ENCODE results near the gene VAV2. TPM values are rescaled to one million over a fixed set of nuclear protein-coding genes. Genes with fewer than 3 reads are reported as not detected.

Gene VAV2
- total and polyA plus RNA-seq, 7 donors = 3.8 to 23.3 (median 7.2) TPM

GRCh38 chr9:133915534-133916158 lies 76.5 kb downstream of the VAV2 start:
- no peak overlapping the region for H3K27ac ChIP-seq
- no peaks in the 10 kb centered on the region for H3K9me3 ChIP-seq
- no peak overlapping the region for H3K4me3 ChIP-seq
- intact Hi-C loops (cut with DNase I) = no loop called here
- H3K27me3 ChIP-seq = no peaks in the 10 kb centered on the region
- peaks cover 0 to 19% (median 13%) of the 10 kb centered on the region in 4 donors for H3K4me1 ChIP-seq
- TF ChIP-seq, protein P1, sequence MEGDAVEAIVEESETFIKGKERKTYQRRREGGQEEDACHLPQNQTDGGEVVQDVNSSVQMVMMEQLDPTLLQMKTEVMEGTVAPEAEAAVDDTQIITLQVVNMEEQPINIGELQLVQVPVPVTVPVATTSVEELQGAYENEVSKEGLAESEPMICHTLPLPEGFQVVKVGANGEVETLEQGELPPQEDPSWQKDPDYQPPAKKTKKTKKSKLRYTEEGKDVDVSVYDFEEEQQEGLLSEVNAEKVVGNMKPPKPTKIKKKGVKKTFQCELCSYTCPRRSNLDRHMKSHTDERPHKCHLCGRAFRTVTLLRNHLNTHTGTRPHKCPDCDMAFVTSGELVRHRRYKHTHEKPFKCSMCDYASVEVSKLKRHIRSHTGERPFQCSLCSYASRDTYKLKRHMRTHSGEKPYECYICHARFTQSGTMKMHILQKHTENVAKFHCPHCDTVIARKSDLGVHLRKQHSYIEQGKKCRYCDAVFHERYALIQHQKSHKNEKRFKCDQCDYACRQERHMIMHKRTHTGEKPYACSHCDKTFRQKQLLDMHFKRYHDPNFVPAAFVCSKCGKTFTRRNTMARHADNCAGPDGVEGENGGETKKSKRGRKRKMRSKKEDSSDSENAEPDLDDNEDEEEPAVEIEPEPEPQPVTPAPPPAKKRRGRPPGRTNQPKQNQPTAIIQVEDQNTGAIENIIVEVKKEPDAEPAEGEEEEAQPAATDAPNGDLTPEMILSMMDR (IDR thresholded peaks at IDR 0.05) = no peak
- TF ChIP-seq EP300 (IDR thresholded peaks at IDR 0.05) = no peak
- no peak for TF ChIP-seq POLR2AphosphoS5 (IDR thresholded peaks at IDR 0.05)
- no peak for DNase-seq
- H3K36me3 ChIP-seq = no peaks in the 10 kb centered on the region
- 79 to 81% methylated on average over 30 of the region's 30 CpGs for WGBS, 2 donors

- Histone ChIP-seq H3K4me3 (no peak overlapping the region), H3K4me1 (peaks cover 0 to 19% (median 13%) of the 10 kb centered on the region in 4 donors), H3K36me3 (no peaks in the 10 kb centered on the region), H3K27ac (no peak overlapping the region), H3K9me3 (no peaks in the 10 kb centered on the region), H3K27me3 (no peaks in the 10 kb centered on the region)
- no peak for DNase-seq
- TF ChIP-seq EP300 (IDR thresholded peaks at IDR 0.05) = no peak
- TF ChIP-seq POLR2AphosphoS5 (IDR thresholded peaks at IDR 0.05) = no peak
- TF ChIP-seq POLR2A (IDR thresholded peaks at IDR 0.05) = no peak
- TF ChIP-seq, protein P1 (IDR thresholded peaks at IDR 0.05) = no peak
- intact Hi-C loops (cut with DNase I) = no loop called here
- 50 to 58% methylated on average over 25 of the region's 25 CpGs for WGBS, 2 donors
Observed at GRCh38 chr9:133914442-133915342, 77.4 kb downstream of the VAV2 start.

GRCh38 chr9:133913571-133914369 lies 78.4 kb downstream of the VAV2 start:
- no peak for TF ChIP-seq POLR2A (IDR thresholded peaks at IDR 0.05)
- TF ChIP-seq, protein P1 (IDR thresholded peaks at IDR 0.05) = no peak
- TF ChIP-seq EP300 (IDR thresholded peaks at IDR 0.05) = no peak
- TF ChIP-seq POLR2AphosphoS5 (IDR thresholded peaks at IDR 0.05) = no peak
- Histone ChIP-seq H3K27ac (no peak overlapping the region), H3K27me3 (no peaks in the 10 kb centered on the region), H3K4me3 (no peak overlapping the region), H3K4me1 (peaks cover 0 to 14% (median 12%) of the 10 kb centered on the region in 4 donors), H3K9me3 (no peaks in the 10 kb centered on the region), H3K36me3 (no peaks in the 10 kb centered on the region)
- DNase-seq = no peak
- 77 to 92% methylated on average over 27 of the region's 27 CpGs for WGBS, 2 donors
- intact Hi-C loops (cut with DNase I) = no loop called here

DNA sequence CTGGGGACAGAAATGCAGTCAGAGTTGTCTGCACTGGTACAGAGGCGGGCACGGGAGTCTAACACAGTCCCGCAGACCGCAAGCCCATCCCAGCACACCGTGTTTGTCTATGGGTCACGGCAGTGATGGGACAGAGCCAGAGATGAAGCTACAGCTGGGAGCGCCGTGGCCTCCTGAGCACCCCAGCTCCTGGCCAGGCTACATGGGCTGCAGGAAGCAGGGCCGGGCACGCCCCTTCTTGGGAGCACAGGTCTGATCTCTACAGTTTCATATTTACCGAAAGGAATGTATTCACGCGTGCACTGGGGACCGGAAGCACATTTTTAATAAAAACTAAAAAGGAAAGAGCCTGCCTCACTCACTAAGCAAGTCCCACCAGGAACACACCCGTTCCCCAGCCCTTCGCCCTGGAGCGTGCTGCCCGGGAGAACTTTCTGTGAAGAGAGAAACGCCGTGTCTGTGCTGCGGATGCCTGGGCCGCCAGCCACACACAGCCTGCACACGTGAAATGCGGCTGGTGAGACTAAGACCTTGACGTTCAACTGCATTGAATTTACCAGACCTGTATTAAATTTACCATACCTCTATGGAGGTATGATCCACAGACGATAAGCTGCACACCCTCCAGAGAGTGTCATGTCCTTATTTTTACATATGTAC lies 81.1 kb downstream of the VAV2 start:
- H3K4me1 ChIP-seq = peaks cover 0 to 8% (median 4%) of the 10 kb centered on the region in 4 donors

More for the DNA sequence above, 81.1 kb downstream of the VAV2 start:
- WGBS, 2 donors = 41 to 70% methylated on average over 26 of the region's 26 CpGs
- no peaks in the 10 kb centered on the region for H3K36me3 ChIP-seq
- H3K4me3 ChIP-seq = no peak overlapping the region
- H3K27me3 ChIP-seq = no peaks in the 10 kb centered on the region
- intact Hi-C loops (cut with DNase I) = no loop called here
- no peak overlapping the region for H3K27ac ChIP-seq
- no peak for TF ChIP-seq POLR2A (IDR thresholded peaks at IDR 0.05)
- TF ChIP-seq, protein P1 (IDR thresholded peaks at IDR 0.05) = no peak
- no peak for TF ChIP-seq POLR2AphosphoS5 (IDR thresholded peaks at IDR 0.05)
- no peak for TF ChIP-seq EP300 (IDR thresholded peaks at IDR 0.05)
- H3K9me3 ChIP-seq = no peaks in the 10 kb centered on the region
- DNase-seq = no peak

Measured in sigmoid colon (tissue), 7 donors.